Measurements from ENCODE around the gene PDCD11.

GRCh38 chr10:103450201-103450695 is 53.8 kb downstream of the PDCD11 start:
- TF ChIP-seq EZH2phosphoT487 (IDR thresholded peaks at IDR 0.05; ENCODE audit: insufficient read depth, low read depth): no peak
- no peak for TF ChIP-seq EZH2 (IDR thresholded peaks at IDR 0.05; ENCODE audit: insufficient read depth, poor library complexity, severe bottlenecking)

Data from GM23248 (cell line).